HG02885 (cell line): ENCODE measurements around the gene PIEZO2.

Source experiments
- ATAC-seq: cut with Tn5 transposase; IDR thresholded peaks from one replicate; pipeline ENCODE4 v1.9.1; 2021; ENCODE audit warnings: mild to moderate bottlenecking; ENCODE audit not compliant: unreplicated experiment, poor library complexity

Gene PIEZO2

GRCh38 chr18:11035376-11035775 is 114.0 kb downstream of the PIEZO2 start:
- ATAC-seq = no peak

DNA sequence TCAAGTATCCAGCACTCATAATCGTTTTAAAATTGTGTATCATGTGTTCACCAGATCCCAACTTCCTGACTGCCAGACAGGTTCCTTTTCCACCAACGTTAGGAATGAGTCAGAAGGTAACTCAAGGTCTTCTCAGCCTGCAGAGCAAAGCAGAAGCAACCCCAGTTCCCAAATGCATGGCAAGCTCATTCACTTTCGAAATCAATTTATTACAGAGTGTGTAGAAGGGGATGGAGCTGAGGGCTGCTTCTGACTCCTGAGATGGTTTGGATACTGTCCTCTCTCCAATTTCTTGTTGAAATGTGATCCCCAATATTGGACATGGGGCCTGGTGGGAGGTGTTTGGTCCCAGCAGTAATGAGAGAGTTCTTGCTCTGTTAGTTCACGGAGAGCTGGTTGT is 114.5 kb downstream of the PIEZO2 start:
- no peak for ATAC-seq

DNA sequence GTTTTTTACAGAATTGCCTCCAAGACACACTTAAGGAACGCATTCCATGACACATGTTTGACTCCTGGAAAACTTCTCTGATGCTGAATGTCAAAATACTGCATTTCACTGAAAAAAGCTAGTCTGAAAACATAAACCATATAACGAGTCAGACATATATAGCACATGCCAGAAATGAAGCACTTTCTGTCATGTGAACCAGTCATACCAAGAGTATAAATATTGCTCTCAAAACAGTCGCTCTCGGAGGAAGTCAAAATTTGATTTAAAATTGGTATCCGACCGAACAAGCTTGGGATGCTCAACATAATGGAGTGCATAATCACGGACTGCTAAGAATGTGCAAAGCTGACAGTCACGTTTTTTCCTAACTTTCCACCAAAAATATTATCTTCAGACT is 115.9 kb downstream of the PIEZO2 start:
- ATAC-seq = no peak

GRCh38 chr18:11031966-11032365 is 117.4 kb downstream of the PIEZO2 start:
- no peak for ATAC-seq

- no peak for ATAC-seq
Measured at GRCh38 chr18:11029021-11029420, 120.3 kb downstream of the PIEZO2 start.

GRCh38 chr18:11027862-11028261 is 121.5 kb downstream of the PIEZO2 start:
- peak; percentile 89 for ATAC-seq

- no peak for ATAC-seq
Measured at GRCh38 chr18:11025671-11026070, 123.7 kb downstream of the PIEZO2 start.

DNA sequence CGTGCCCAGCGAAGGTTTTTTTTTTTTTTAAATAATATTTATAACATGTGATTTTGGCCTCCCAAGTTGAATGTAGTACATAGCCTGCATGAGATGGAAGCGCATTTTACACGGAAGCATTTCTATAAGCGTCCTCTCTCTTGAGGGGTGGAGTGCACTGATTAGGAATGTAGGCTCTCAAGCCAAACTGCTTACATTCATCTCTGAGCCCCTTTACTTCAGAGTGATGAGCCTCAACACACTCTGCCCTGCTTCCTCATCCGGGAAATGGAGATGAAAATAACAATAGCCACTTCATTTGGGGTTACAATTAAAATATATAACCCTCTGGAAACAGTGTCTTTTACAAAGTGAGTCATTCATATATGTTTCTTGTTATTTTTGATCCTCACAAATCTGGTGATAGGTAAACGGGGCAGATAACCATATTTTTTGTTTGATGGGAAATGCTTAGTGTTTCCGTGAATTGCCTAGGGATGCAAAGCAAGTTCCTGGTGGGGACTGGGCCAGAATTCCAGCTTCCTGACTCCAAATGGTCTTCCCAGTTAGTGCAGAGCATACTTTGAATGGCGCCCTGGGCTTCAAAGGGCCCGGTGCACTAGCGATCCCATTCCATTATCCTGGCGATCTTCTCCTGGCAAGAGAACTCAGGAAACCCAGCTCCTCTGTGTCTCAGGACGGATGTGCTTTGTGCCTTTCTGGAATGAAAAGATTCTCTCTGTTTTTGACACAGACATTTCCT is 124.3 kb downstream of the PIEZO2 start:
- no peak for ATAC-seq

DNA sequence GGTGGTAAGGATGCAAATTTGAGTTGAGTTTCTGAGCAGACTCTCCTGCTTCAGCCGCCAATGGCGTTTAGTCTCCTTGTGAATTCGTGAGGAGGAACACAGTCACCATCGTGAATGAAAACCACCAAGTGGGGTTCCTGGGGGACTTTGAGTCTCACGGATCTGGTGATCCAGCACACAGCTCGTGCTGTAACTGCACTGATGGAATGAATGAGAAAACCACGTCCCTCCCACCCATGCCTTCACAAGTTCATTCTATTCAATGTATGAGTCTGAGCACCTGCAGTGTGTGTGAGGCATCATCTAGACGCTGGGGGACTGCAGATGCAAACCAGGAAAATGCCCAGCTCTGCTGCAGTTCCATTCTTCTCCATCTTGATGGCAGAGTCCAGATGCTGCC is 127.9 kb downstream of the PIEZO2 start:
- no peak for ATAC-seq

DNA sequence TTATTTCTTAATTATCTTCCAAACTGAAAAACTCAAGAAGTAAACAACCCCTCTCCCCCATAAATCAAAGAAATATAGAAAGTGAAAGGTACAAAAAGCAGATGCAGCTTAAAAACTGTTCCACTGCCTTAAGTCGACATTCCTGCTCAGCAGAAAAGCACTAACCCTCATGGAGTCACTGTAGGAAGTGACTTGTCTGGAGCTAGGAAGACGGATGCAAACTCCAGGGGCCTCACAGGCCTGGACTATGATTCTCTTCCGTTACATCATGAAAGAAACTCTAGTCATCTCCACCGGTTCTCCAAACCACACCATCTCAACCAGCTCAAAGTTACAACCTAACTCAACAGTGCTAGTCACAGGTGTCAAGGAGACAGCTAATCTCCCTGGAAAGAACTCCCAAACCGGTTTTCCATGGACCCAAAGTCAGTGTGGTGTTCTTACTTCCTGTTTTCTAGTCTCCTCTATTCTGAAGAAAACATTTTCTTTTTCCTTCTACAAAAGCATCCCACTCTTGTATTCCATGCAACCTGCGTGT is 128.4 kb downstream of the PIEZO2 start:
- ATAC-seq = no peak

DNA sequence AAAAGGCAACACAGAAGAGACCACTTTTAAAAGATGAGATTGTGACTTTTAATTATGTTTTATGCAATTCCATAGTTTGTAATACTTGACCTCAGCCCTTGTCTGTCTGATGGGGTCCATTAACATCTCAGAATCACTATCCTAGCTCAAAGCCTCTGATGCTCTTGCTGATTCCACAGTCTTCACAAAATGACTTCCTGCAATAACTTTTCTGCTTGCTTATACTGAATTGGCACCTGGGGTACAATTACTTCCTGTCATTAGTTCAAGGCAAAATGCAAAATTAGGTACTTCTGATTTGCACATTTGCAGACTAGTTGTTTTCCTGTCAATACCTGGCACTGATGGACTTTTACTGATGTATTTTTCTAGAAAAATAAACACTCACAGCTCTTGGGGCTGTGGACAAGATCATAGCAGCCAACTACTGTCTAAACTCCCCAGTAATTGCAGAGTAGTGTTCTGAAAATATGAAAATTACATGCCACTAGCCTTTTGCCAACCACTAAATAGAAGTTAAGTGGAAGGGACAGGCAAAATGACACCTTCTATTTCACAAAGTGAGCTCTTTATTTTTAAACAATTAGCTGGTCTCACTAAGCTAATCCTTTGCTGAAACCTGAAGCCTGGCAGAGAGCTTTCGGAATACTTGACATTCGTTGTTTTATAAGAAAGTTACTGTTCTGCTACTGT is 129.1 kb downstream of the PIEZO2 start:
- no peak for ATAC-seq

GRCh38 chr18:11019295-11020105 is 129.9 kb downstream of the PIEZO2 start:
- no peak for ATAC-seq

DNA sequence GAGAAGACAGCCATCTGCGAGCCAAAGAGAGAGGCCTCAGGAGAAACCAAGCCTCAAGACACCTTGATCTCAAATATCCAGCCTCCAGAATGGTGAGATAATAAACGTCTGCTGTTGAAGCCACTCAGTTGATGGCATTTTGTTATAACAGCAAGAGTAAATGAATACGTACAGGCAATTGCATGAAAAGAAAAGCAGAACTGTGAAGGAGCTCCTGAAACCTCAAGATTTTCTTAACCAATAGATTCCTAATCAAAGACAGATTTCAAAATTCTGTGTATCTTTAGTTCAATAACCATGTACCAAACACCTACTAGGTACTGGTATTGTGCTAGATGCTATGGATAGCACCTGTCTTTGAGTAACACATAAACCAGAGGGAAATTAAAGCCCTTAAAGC is 139.5 kb downstream of the PIEZO2 start:
- no peak for ATAC-seq

GRCh38 chr18:11009147-11009546 is 140.2 kb downstream of the PIEZO2 start:
- no peak for ATAC-seq

DNA sequence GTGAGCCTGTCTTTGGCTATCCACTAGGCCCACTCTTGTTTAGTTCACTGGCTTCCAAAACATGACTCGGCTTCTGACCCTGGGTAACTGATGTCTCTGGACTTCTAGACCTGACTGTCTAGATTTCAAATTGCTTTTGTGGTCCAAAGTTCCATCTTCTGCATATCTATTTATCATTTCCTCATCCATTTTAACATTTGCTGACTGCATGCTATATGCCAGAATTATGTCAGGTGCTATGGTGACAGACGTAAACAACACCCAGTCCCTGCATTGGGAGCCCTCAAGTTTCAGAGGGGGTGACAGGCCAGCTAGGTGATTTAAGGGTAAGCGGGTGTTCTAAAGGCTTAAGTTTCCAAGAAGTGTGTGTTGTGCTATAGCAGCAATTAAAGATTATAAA is 140.9 kb downstream of the PIEZO2 start:
- ATAC-seq = no peak

DNA sequence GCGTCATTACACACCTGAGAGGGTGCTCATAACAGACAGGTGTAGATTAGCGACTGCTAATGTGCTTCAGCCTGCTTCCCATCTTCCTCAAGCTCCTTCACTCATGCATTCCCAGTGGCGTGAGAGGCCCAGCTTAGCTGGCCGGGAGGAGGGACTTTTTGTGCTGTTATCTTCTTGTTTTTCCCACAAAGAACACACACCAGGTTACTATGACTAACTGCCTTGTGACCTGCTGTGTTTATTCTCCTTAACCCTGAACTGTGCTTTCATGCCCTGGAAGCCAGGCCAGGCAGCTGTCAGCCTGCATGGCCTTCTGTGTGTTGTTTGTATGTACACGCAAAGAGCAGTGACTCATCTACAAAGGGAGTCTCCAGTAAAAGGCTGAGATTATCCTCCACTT is 143.8 kb downstream of the PIEZO2 start:
- ATAC-seq = no peak

- no peak for ATAC-seq
Measured at GRCh38 chr18:11004951-11005350, 144.4 kb downstream of the PIEZO2 start.

GRCh38 chr18:11004294-11004693 is 145.1 kb downstream of the PIEZO2 start:
- no peak for ATAC-seq

- no peak for ATAC-seq
Measured at GRCh38 chr18:11002796-11003195, 146.6 kb downstream of the PIEZO2 start.

DNA sequence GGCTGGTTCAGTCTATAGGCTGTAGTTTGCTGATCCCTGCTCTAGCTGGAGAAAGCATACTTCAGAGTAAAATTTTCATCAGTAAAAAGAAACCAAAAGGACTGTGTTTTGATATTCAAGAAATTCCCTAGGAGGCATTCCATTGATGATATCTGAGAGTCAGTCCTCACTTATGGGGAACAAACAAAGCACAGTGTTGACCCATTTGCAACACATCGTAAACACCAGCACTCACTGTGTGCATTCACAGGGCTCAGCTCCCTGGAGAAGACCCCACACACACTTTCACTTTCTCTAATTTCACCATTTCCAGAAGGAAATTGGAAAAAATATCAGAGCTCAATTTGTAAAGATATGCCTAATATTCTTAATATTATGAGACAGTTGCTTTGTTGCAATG is 147.1 kb downstream of the PIEZO2 start:
- no peak for ATAC-seq

- ATAC-seq = no peak
Measured at GRCh38 chr18:11000071-11000470, 149.3 kb downstream of the PIEZO2 start.
